ENCODE data around the gene SLC12A5. TPM values are rescaled to one million over a fixed set of nuclear protein-coding genes. Genes with fewer than 3 reads are reported as not detected.

SLC12A5 gene
- under 0.01 TPM in 1 of 2 replicates, not detected in the other for total RNA-seq

GRCh38 chr20:46028772-46029371 is at the start of gene SLC12A5:
Gene SLC12A5, plus strand, starts transcription at chr20:46029215. Its CDS starts 130 bp downstream, at chr20:46029345.

GRCh38 chr20:46089417-46090388 is 60.7 kb downstream of the SLC12A5 start, which contains the start of gene NCOA5:
Gene NCOA5, minus strand, starts transcription at chr20:46089962. Its CDS starts 10,538 bp downstream, at chr20:46079424.

Other genes with a start within 250 kb of the SLC12A5 start
- 0.66 TPM in 1 of 2 replicates, not detected in the other for gene WFDC3, start 237.3 kb upstream of the SLC12A5 start, total RNA-seq
- 14.3 and 18.4 TPM in 2 replicates for gene DNTTIP1, start 237.3 kb upstream of the SLC12A5 start, total RNA-seq
- gene UBE2C, start 216.6 kb upstream of the SLC12A5 start, total RNA-seq, result 1.8 and 71.3 TPM in 2 replicates
- gene TNNC2, start 201.9 kb upstream of the SLC12A5 start, total RNA-seq, result 0.66 TPM in 1 of 2 replicates, not detected in the other
- 51.2 and 79.3 TPM in 2 replicates for gene SNX21, start 195.4 kb upstream of the SLC12A5 start, total RNA-seq
- gene ACOT8, start 171.8 kb upstream of the SLC12A5 start, total RNA-seq, result 34.9 and 44.6 TPM in 2 replicates
- gene ZSWIM3, start 171.6 kb upstream of the SLC12A5 start, total RNA-seq, result 3.9 and 5.2 TPM in 2 replicates
- 8.1 and 14.0 TPM in 2 replicates for gene ZSWIM1, start 148.0 kb upstream of the SLC12A5 start, total RNA-seq
- gene SPATA25, start 141.6 kb upstream of the SLC12A5 start, total RNA-seq, result 1.6 and 3.3 TPM in 2 replicates
- gene NEURL2, start 138.0 kb upstream of the SLC12A5 start, total RNA-seq, result 3.6 and 11.8 TPM in 2 replicates
- 53.5 and 151 TPM in 2 replicates for gene CTSA, start 137.9 kb upstream of the SLC12A5 start, total RNA-seq
- gene PLTP, start 117.1 kb upstream of the SLC12A5 start, total RNA-seq, result 14.6 and 77.5 TPM in 2 replicates
- 14.0 and 15.8 TPM in 2 replicates for gene PCIF1, start 94.5 kb upstream of the SLC12A5 start, total RNA-seq
- 16.9 and 32.6 TPM in 2 replicates for gene ZNF335, start 57.0 kb upstream of the SLC12A5 start, total RNA-seq
- gene MMP9, start 20.3 kb upstream of the SLC12A5 start, total RNA-seq, result 0.14 TPM in 1 of 2 replicates, not detected in the other
- gene NCOA5, start 60.7 kb downstream of the SLC12A5 start, total RNA-seq, result 16.0 and 30.4 TPM in 2 replicates
- gene CD40, start 89.1 kb downstream of the SLC12A5 start, total RNA-seq, result 0.57 and 0.66 TPM in 2 replicates